GM12878 (cell line): ENCODE measurements around the gene CHCHD6. TPM values are rescaled to one million over a fixed set of nuclear protein-coding genes. Genes with fewer than 3 reads are reported as not detected.

Experiments used
- ATAC-seq: fragments of 200-7000 bp; cut with Tn5 transposase; 3 replicates; pipeline ENCODE4 v1.9.1; 2020; ENCODE audit warnings: mild to moderate bottlenecking, moderate library complexity
- BruUV-seq: library from RNA; stranded (reverse); fragments of 400-500 nt; replicated peaks from 2 replicates; lab custom pipeline; 2021; lab: Mats Ljungman, UMichigan
- CTCF ChIA-PET: fragments of 300-600 bp; sonication (Branson Sonifier 250); formaldehyde crosslinking; extraction: SDS; loops from one replicate; lab custom pipeline; 2021; ENCODE audit warnings: inconsistent platforms; lab: Yijun Ruan, JAX
- POLR2A ChIA-PET: fragments of 350-600 bp; formaldehyde crosslinking; extraction: SDS; loops from one replicate; lab custom pipeline; 2021; ENCODE audit warnings: inconsistent platforms; lab: Charles Lee
- RAD21 ChIA-PET: fragments of 300-600 bp; sonication (Branson Sonifier 250); formaldehyde crosslinking; loops from one replicate; lab custom pipeline; 2023; ENCODE audit warnings: antibody characterized with exemption; ENCODE audit not compliant: unreplicated experiment; lab: Charles Lee
- SMC1A ChIA-PET: fragments of 300-600 bp; sonication (Branson Sonifier 250); formaldehyde crosslinking; loops from one replicate; lab custom pipeline; 2023; ENCODE audit not compliant: unreplicated experiment, uncharacterized antibody; lab: Charles Lee
- DNase-seq: peaks from one replicate; pipeline ENCODE4 v3.0.0-alpha.2; 2011; ENCODE audit warnings: low read depth, low spot score
- FAIRE-seq: peaks from 3 replicates; lab custom pipeline; 2011; peaks lifted over from hg19 to GRCh38; lab: Jason Lieb, UNC
- H2AFZ ChIP-seq: 2 replicates; pipeline ENCODE4 v1.6.0; 2011; ENCODE audit warnings: low read depth, low read length, control low read depth; ENCODE audit not compliant: control insufficient read depth
- H3K27ac ChIP-seq: 2 replicates; pipeline ENCODE4 v1.5.1; 2011; ENCODE audit warnings: control low read depth; ENCODE audit not compliant: control insufficient read depth, insufficient read depth
- H3K27me3 ChIP-seq, 2 experiments: replicated peaks in 1 of 2; 2 replicates each; pipeline versions ENCODE4 v1.6.0 to v1.6.1; 2011; ENCODE audit warnings: low read length in 1 of 2; ENCODE audit not compliant: control insufficient read depth in 2 of 2, insufficient read depth in 2 of 2
- H3K36me3 ChIP-seq, 2 experiments: 2 replicates each; pipeline ENCODE4 v1.5.1; 2011; ENCODE audit warnings: low read length in 1 of 2; ENCODE audit not compliant: control insufficient read depth in 2 of 2, insufficient read depth in 2 of 2
- H3K4me1 ChIP-seq: 2 replicates; pipeline ENCODE4 v1.6.1; 2011; ENCODE audit warnings: mild to moderate bottlenecking, low read length, moderate library complexity, mixed read lengths; ENCODE audit not compliant: control insufficient read depth, insufficient read depth
- H3K4me2 ChIP-seq: 2 replicates; pipeline ENCODE4 v1.6.0; 2011; ENCODE audit warnings: control low read depth; ENCODE audit not compliant: control insufficient read depth, insufficient read depth
- H3K4me3 ChIP-seq: fragments of 200-600 bp; sonication (generic); 2 replicates; pipeline ENCODE4 v1.5.1; 2016
- H3K79me2 ChIP-seq: 2 replicates; pipeline ENCODE4 v1.6.0; 2011; ENCODE audit warnings: low read length; ENCODE audit not compliant: control insufficient read depth, insufficient read depth
- H3K9ac ChIP-seq: 2 replicates; pipeline ENCODE4 v1.8.0; 2011; ENCODE audit warnings: low read length, control low read depth, mixed read lengths; ENCODE audit not compliant: control insufficient read depth, insufficient read depth
- H3K9me3 ChIP-seq: replicated peaks from 3 replicates; pipeline ENCODE4 v1.5.1; 2011; ENCODE audit warnings: mild to moderate bottlenecking, low read length; ENCODE audit not compliant: control insufficient read depth, insufficient read depth
- H4K20me1 ChIP-seq: 2 replicates; pipeline ENCODE4 v1.6.0; 2011; ENCODE audit not compliant: control insufficient read depth, insufficient read depth
- CHD2 ChIP-seq: IDR thresholded peaks from 2 replicates; pipeline ENCODE4 v1.6.1; 2011; ENCODE audit warnings: low read depth, low read length, improper control_type of control experiment, borderline replicate concordance
- E2F8 ChIP-seq: fragments of 450-650 bp; IDR thresholded peaks from 2 replicates; pipeline ENCODE4 v1.6.1; 2018; ENCODE audit warnings: mild to moderate bottlenecking, low read depth, moderate library complexity; ENCODE audit not compliant: partially characterized antibody
- ELK1 ChIP-seq: IDR thresholded peaks from 2 replicates; pipeline ENCODE4 v1.6.1; 2012; ENCODE audit warnings: low read depth, low read length, improper control_type of control experiment
- ETV6 ChIP-seq, 2 experiments: fragments of 450-650 bp in 1 of 2; IDR thresholded peaks in 1 of 2; conservative IDR thresholded peaks in 1 of 2; 2 replicates each; pipeline ENCODE4 v1.6.1; 2014; ENCODE audit warnings: antibody characterized with exemption in 1 of 2, borderline replicate concordance in 1 of 2, low read depth in 1 of 2, mild to moderate bottlenecking in 1 of 2, moderate library complexity in 1 of 2
- IKZF2 ChIP-seq, 2 experiments: fragments of 450-650 bp; IDR thresholded peaks; 2 replicates each; pipeline ENCODE4 v1.6.1; 2017; ENCODE audit warnings: mild to moderate bottlenecking in 2 of 2, moderate library complexity in 2 of 2
- MYB ChIP-seq: fragments of 150-350 bp; IDR thresholded peaks from 2 replicates; pipeline ENCODE4 v1.6.1; 2014; ENCODE audit warnings: mild to moderate bottlenecking, low read depth, low read length, borderline replicate concordance
- MYC ChIP-seq: IDR thresholded peaks from 2 replicates; pipeline ENCODE4 v1.6.1; 2011; ENCODE audit warnings: mild to moderate bottlenecking, low read length, moderate library complexity, inconsistent platforms; ENCODE audit not compliant: insufficient read depth, insufficient replicate concordance, insufficient read length, severe bottlenecking
- RFX5 ChIP-seq: IDR thresholded peaks from 2 replicates; pipeline ENCODE4 v1.6.1; 2011; ENCODE audit warnings: low read depth, low read length, improper control_type of control experiment
- SREBF1 ChIP-seq: IDR thresholded peaks from 2 replicates; pipeline ENCODE4 v1.6.1; 2012; ENCODE audit warnings: mild to moderate bottlenecking, low read length
- ZBED1 ChIP-seq: IDR thresholded peaks from 2 replicates; pipeline ENCODE4 v1.6.1; 2016; ENCODE audit warnings: borderline replicate concordance
- ZNF217 ChIP-seq: fragments of 450-650 bp; IDR thresholded peaks from 2 replicates; pipeline ENCODE4 v1.6.1; 2017; ENCODE audit warnings: antibody characterized with exemption, mild to moderate bottlenecking
- ZNF592 ChIP-seq: fragments of 450-650 bp; IDR thresholded peaks from 2 replicates; pipeline ENCODE4 v1.6.1; 2017; ENCODE audit warnings: mild to moderate bottlenecking, moderate library complexity
- WGBS: methylation state at CpG from one replicate; pipeline ENCODE4 v1.1.6; 2016; ENCODE audit warnings: low lambda C conversion rate; ENCODE audit not compliant: insufficient replicate concordance, insufficient coverage; ENCODE audit errors: missing lambda C conversion rate; 5-methylcytosine and 5-hydroxymethylcytosine counted together
- in situ Hi-C: fragments of 300-500 bp; cut with MboI; formaldehyde crosslinking; loops from 9 replicates; pipeline ENCODE4 v1.14.3; 2018; ENCODE audit warnings: mixed read lengths
- intact Hi-C: fragments of 100-400 bp; cut with micrococcal nuclease; formaldehyde crosslinking; loops from one replicate; pipeline ENCODE4 v1.14.2; 2022; ENCODE audit not compliant: unreplicated experiment
- polyA plus RNA-seq, 11 experiments: library from polyadenylated mRNA; depleted of rRNA in 4 of 11; unstranded in 6 of 11; stranded (reverse) in 5 of 11; fragments of >200 nt; fragmentation: Nextera tagmentation in 4 of 11; fragmentation: Illumina TruSeq in 1 of 11; extraction: Ambion mirVana in 4 of 11; extraction: Trizol in 1 of 11; gene quantifications; 1 replicate in 1 of 11; 2 replicates in 10 of 11; pipeline versions ENCODE4 v1.2.1 to v1.2.3, GENCODE V29; 2011 to 2016; ENCODE audit warnings: inconsistent platforms in 2 of 11, missing spikeins in 2 of 11, low read depth in 1 of 11
- total RNA-seq, 4 experiments: library from RNA; depleted of rRNA in 3 of 4; stranded (reverse); fragments of >200 nt in 3 of 4; fragmentation: Illumina TruSeq in 1 of 4; extraction: Trizol in 1 of 4; gene quantifications; 2 replicates each; pipeline versions ENCODE4 v1.2.1 to v1.2.3, GENCODE V29; 2013 to 2021

CHCHD6 gene
- total and polyA plus RNA-seq, 10 of the 15 experiments (the other 5 are each of a cell fraction or from before 2014, with no cell fraction given) = 2.7 to 16.7 (median 12.3) TPM

- no peak overlapping the region for H2AFZ ChIP-seq
- ATAC-seq = no peak
- H3K79me2 ChIP-seq = no peaks in the 10 kb centered on the region
- ChIA-PET CTCF (interaction anchor here (0.6 to 1.5 kb wide), 2 partner anchors 8 to 67 kb away, joined by 3 to 5 read pairs; no protein-coding TSS in a partner anchor), POLR2A (no interaction called here), SMC1A (interaction anchor here (0.7 to 1.6 kb wide), 3 partner anchors 29 to 141 kb away, joined by 3 read pairs; no protein-coding TSS in a partner anchor), RAD21 (no interaction called here)
- no peaks in the 10 kb centered on the region for H3K27me3 ChIP-seq
- in situ Hi-C loops = no loop called here
- H3K27ac ChIP-seq = no peak overlapping the region
- no peak for DNase-seq
- FAIRE-seq = no peak
- H4K20me1 ChIP-seq = no peaks in the 10 kb centered on the region
- H3K4me3 ChIP-seq = no peak overlapping the region
- H3K36me3 ChIP-seq = no peaks in the 10 kb centered on the region
- no peak overlapping the region for H3K4me2 ChIP-seq
- 81% methylated on average over 7 of the region's 7 CpGs for WGBS
- H3K9ac ChIP-seq = no peak overlapping the region
- H3K4me1 ChIP-seq = no peaks in the 10 kb centered on the region
- no peaks in the 10 kb centered on the region for H3K9me3 ChIP-seq
- BruUV-seq = no TSS peak
- intact Hi-C loops = no loop called here
- TF ChIP-seq E2F8 (no peak), ZNF217 (no peak), ETV6 (conservative IDR thresholded peaks at IDR 0.05 in 1 of 2, IDR thresholded peaks at IDR 0.05 in 1 of 2; ENCODE audit: borderline replicate concordance in 1 of 2, low read depth in 1 of 2) (no peak), SREBF1 (no peak), ZBED1 (no peak), MYB (no peak), RFX5 (no peak), CHD2 (no peak), IKZF2 (IDR thresholded peaks at IDR 0.05) (no peak), ZNF592 (no peak), MYC (no peak), ELK1 (no peak)
Observed at GRCh38 chr3:126895178-126896066, 191.4 kb downstream of the CHCHD6 start.
